GM21367 (cell line): ENCODE data around the gene MYL6.
A peak's percentile ranks its signal among the peaks of the same experiment; 100 is the strongest.
"Not testable (repeated sequence)": the region's sequence is repeated elsewhere in the genome, so short reads cannot be mapped to it uniquely, and the experiment has no call there.

Experiments used
- ATAC-seq: cut with Tn5 transposase; IDR thresholded peaks from one replicate; pipeline ENCODE4 v1.9.1; 2021; ENCODE audit not compliant: unreplicated experiment

The MYL6 gene

DNA sequence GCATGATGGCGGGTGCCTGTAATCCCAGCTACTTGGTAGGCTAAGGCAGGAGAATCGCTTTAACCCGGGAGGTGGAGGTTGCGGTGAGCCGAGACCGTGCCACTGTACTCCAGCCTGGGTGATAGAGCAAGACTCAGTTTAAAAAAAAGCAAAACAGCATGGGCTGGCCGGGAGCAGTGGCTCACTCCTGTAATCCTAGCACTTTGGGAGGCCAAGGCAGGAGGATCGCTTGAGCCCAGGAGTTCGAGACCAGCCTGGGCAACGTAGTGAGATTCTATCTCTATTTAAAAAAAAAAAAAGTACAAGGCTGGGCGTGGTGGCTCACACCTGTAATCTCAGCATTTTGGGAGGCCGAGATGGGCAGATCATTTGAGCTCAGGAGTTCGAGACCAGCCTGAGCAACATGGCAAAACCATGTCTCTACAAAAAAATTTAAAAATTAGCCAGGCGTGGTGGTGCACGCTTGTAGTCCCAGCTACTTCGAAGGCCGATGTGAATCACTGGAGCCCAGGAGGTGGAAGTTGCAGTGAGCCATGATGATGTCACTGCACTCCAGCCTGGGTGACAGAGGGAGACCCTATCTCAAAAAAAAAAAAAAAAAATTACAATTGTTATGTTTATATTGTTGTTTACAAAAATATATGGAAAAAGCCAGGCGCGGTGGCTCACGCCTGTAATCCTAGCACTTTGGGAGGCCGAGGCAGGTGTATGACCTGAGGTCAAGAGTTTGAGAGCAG is 1.5 kb upstream of the MYL6 start:
- ATAC-seq = not testable (repeated sequence)

DNA sequence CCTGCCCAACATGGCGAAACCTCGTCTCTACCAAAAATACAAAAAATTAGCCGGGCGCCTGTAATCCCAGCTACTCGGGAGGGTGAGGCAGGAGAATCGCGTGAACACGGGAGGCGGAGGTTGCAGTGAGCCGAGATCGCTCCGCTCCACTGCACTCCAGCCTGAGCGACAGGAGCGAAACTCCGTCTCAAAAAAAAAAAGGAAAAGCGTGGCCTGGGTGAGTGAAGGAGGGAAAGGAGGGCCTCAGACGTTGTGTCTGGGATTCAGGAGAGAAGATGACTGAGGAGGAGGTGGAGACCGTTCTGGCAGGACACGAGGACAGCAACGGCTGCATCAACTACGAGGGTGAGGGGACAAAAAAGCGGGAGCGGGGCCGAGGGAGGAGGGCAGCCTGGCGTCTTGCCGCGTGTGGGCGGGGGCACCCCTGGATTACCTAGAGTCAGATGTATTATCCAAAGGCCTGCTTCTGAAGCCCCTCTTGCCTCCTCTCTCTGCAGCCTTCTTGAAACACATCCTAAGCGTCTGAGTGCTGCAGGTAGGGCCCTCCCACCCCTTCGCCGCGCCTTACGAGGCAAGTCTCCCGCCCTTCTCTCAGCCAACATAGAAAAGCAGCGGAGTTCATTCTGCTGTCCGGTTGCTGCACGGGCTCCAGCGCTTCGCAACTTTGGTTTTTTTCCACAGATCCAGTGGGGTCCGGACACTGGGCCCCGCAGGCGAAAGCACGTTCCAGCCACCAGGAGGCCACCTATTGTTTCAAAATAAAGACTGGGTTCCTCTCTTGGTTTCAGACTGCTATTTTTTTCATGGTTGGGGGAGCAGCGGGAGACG is 744 bp upstream of the MYL6 start:
- peak; percentile 23 for ATAC-seq

DNA sequence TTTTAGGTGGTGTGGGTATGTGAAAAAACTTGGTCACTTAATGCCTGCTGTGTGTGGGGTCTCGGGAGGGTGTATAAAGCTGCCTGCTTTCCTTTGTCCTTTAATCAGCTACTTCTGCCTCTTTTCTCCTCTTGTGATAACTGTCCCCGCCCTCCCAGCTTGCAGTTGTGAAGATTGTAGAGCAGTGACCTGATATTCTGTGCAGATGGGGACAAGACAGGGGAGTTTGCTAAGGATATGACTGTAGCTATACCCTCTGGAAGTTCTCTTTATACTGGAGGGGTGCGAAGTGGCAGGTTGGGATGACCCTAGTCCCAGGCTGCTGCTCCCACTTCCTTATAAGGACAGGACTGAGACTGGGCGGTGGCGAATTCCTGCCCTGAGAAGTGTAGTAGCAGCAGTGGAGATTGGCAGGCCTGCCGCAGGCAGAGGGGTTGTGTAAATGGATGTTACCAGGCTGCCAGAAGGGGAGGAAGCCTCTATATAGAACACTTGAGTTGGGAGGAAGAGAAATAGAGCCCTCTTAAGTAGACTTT is 835 bp downstream of the MYL6 start:
- ATAC-seq = no peak

DNA sequence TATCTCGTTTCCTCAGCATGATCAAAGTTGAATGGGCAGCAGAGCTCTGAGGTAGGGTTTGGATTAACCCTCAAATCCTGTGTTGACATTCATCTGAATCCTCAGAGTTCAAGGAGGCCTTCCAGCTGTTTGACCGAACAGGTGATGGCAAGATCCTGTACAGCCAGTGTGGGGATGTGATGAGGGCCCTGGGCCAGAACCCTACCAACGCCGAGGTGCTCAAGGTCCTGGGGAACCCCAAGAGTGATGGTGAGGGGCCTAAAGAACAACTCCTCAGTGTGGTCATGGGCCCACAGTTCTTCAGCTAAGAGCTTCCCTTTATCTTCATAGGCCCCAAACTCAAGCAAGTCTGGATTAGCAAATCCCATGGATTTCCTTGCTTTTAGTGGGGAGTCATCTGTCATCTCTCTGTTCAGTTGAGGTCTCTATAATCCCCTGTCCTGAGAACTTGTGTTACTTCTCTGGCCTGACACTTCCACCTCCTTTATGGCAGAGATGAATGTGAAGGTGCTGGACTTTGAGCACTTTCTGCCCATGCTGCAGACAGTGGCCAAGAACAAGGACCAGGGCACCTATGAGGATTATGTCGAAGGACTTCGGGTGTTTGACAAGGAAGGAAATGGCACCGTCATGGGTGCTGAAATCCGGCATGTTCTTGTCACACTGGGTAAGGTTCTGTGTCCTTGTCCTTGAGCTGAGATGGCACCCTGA is 1.5 kb downstream of the MYL6 start:
- ATAC-seq = no peak

DNA sequence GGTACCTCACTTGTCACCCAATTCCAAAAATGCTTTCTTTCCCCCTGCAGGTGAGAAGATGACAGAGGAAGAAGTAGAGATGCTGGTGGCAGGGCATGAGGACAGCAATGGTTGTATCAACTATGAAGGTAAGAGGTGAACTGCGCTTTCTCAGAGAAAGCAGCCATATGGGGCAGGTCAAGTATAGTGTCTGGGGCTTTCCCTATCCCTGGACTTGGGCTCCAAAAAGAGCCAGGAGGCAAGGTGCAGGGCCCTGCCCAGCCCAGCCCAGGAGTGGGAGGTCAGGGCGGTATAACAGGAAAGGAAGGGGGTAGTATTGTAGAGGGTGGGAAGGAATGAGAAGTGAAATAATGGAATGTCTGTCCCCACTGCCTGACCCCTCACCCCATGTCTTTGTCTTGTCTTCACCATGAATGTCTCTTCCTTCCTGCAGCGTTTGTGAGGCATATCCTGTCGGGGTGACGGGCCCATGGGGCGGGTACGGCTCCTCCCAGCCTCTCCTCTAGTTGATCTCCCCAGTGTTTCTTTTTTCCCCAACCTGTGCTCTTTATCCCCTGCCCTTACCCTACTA is 2.1 kb downstream of the MYL6 start:
- ATAC-seq = no peak

DNA sequence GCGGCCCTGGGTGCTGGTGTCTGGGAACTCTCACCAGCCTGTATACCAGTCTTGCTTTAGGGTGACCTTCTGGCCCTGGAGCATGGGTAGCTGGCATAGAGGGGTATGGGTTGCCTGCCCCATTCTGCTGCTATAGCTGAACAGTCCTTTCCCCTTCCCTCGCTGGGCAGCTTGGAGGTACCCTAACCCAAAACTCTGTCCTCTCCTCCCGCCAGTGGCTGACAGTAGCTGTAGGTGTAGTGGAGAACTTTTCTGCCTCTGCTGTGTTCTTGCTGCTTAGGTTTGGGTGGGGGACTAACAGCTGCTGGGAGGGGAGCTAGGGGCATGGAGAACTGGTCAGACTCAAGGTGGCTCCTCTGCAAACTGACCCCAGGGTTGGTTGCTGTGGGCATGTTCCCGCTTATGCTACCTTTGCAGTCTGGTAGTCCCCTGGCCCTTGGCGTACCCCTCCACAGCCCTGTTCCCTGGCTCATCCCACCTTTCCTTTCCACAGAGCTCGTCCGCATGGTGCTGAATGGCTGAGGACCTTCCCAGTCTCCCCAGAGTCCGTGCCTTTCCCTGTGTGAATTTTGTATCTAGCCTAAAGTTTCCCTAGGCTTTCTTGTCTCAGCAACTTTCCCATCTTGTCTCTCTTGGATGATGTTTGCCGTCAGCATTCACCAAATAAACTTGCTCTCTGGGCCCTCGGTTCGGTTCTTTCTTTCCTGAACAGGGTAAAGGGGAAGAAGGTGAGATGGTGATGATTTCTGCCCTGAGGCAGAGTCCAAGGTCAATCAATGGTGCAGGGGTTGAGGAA is 2.9 kb downstream of the MYL6 start:
- ATAC-seq = no peak

DNA sequence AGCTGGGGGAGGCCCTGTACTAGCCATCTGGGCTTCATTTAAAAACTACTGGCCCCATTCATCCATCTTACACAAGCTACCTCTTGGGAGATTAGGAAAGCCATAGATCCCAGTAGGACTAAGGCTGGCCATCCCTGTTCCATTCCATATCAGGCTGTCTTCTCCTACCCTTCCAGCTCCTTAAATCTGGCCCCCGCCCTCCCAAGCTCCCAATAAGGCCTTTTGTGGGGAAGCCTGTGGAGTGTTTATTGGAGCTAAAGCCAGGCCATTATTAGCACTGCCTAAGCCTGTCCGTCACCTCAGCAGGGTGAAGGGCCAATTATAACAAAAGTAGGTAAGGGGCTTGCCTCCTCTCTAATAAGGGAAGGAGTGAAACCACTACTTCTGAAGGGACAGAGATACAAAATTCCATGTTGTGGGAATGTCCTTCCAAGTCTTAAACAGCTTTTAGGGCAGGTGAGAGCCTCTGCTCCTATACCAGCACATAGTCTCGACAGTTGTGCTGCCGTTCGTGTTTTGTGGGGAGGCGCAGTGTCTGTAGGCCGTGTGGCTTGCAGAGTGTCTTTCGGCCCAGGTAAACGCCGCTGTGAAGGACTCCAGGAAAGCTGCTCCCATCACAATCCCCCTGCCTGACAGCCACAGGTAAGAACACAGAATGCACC is 3.7 kb downstream of the MYL6 start:
- no peak for ATAC-seq

DNA sequence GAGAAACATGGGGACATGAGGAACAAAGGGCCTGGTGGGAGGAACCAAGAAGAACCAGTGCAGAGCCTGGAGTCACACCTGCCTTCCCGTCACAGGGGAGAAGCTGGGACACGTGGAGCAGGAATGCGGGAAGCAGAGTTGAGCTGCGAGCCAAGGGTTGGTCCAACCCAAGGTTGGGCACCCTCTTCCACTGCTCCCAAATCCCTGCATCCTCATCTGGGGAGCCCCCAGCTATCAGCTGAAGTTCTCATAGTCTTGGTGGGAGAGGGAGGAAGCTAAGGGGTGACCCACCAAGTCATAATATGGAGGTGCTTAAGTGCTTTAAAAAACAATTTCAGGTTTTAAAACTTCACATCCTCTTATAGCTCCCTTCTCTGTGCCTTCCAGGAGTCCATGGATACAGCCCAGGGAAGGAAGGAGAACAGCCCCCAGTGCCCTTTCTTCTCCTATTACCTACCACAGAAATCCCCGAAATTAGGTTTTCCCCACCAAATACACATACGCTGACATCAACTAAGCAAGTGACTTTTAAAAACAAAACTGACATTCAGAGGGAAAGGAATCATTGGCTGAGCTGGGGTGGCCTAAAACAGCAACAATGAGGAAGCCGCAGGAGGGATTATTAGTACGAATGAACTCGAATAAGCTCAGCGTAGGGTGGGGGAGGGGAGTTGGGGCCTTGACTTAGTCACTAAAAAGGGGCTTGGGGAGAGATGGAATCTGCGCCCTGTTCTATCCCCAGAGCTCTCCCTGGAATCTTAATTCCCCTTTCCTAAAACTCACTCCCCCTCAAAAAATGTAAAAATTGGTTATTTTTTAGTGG is 4.5 kb downstream of the MYL6 start:
- no peak for ATAC-seq

DNA sequence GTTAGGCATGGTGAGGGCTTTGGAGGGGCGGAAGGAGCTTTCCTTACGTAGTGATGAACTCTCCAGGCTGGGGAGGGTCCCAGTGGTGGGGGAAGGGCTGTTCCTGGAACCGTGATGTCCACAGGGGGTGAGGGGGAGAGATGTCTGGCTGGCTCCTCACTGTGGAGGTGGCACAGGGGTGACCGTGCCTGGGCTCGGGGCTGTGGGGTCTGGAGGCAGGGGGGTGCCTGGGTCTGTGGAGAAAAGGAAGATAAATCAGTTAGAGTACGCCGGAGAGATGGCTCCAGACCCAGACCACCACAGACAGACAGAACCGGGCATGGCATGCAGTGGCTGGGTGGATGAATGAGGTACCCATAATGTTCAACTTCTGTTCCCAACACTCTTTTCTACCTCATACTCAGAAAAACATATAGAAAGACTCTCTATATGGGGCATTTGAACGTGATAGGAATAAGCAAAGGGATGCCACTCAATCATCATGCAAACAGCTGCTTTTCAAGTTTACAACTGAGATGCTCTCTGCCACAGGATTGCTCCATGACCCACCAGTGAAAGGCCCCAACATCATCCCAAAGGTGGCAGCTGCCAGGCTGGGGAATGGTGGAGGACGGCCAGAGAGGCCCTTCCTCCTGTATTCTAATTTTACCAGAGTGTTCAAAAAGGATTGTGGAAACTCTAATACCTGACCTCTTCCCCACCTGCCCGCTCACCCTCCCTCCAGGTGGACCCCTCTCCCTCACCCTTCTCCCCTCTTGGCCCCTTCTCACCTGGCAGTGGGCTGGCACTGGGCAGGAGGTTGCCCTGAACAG is 5.6 kb downstream of the MYL6 start:
- no peak for ATAC-seq

DNA sequence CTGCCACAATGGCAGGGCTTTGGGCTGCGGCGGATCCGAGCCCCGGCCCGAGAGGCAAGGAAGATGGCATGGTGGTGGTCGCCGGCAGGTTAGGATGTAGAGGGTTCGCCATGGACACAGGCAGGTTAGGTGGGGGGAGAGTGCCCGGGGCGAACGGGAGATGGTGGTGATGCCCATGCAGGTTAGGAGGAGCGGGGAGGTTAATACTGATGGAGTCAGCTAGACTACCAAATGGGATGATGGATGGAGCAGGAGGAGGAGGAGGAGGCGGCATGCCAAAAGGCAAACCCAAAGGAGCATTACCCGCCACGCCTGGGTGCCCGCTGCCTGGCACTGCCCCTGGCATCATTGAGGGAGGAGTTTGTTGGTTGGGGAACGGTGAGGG is 6.2 kb downstream of the MYL6 start:
- no peak for ATAC-seq

DNA sequence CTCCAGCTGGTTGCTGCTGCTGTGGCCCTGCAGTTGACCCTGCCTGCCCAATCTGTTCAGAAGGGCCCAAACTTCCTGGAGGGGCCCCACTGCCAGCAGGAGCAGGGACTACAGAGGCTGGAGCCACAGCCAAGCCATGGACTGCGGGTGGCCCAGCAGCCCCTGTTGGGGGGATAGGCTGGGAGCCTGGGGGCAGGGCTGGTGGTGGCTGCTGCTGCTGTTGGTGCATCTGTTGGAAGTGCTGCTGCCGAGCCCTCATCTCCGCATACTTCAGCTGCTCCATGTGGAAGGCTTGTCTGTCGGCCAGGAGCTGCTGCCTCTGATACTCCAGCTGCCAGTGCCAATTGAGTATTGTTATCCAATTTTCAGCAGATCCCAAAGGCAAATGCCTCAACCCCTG is 7.2 kb downstream of the MYL6 start:
- no peak for ATAC-seq

DNA sequence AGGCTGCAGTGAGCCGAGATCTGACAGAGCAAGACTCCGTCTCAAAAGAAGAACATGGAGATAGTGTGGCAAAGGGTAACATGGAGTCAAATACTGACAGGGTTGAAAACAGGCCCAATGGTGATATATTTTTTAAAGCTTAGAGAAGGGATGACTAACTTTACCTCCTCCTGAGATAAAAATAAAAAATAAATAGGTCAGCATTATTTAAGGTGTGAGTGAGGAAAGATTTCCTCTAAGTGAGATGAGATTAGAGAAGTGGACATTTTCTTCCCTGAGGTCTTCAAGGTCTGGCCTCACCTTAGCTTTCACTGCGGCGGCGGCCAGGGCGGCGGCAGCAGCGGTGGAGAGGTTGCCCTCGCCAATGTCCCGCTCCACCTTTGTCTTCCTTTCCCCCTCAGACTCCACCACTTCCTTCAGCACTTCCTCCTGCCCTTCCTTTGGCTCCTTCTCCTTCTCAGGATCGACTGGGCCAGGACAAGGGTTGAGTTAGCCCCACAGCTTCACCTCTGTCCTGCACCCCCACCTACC is 11.1 kb downstream of the MYL6 start:
- ATAC-seq = no peak

DNA sequence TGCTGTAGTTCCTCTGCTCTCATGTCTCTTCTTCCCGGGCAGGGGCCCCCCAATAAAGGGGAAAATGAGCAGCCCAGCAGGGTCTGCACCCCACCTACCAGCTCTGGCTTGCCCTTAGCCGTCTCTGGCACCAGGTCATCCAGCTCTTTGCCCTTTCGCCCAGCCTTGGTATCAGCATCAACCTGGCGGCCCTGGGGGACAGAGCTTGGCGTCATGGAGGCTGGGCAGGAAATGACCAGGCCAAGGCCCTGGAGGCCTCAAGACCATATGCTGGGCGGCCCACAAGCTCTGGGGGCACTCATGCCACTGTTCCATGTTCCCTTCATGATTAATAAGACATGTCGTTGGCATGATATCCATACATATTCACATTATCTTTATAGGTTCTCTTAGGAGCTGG is 14.7 kb downstream of the MYL6 start:
- no peak for ATAC-seq

DNA sequence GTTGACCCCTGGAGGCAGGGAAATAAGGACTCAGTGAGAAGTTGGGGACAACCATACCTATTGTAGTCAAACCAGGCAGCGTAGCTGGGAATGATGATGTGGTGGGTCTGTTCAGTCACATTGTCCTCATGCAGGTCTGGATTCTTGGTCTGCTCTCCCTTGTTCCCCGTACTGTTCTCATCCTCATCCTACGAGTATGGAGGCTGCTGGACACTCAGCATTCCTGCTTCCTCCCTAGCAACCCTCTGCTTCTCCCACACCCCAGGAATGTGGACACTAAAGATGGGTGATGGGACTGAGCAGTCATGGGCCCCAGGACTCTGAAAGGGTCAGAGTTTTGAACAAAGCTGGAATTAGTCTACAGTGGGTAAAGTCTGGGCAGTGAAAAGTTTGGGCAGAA is 20.2 kb downstream of the MYL6 start:
- no peak for ATAC-seq

DNA sequence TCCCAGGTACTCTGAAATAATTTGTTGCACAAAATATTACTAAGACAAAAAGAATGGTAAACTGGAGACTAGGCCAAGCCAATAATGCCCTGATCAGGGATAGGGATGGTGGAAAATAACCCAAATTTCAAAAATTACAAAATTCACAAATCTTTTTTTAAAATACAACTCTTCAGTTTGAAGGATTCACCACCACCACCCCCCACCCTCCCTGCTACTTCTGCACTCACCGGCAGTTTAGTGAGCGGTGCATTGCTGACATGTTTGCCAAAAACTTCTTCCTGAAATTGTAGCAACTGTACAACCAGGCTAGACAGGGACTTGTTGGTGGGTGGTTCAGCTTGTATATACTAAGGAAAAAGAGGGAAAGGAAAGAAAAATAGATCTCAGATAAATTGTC is 28.8 kb downstream of the MYL6 start:
- no peak for ATAC-seq

DNA sequence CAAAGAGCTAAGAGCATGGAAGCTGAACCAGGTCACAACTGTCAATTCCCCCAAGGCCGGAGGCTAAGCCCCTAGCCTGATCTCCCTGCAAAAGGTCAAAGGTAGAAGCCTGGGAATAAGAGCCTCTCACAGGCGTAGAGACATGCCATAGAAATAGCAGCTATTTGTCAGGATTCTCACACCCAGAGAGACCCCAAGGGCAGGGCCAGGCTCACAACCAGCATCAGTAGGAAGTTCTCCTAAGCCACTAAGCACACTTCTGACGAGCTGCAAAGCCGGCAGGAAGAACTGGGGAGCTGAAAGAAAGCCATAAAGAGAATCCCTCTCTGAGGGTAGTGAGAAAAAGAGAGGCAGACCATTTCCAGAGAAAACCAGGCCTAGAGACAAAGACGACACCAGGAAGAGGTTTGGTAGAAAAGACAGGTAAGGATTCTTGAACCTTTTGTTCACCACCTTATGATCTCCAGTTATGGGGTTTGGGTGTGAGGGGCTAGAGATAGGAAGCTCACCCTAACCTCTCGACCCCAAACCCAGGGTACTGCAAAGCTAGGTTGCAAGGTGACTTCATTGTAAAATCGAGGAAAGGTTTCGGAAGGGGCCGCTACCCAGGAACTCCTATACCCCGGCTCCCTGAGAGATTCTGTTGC is 30.1 kb downstream of the MYL6 start:
- ATAC-seq = no peak

DNA sequence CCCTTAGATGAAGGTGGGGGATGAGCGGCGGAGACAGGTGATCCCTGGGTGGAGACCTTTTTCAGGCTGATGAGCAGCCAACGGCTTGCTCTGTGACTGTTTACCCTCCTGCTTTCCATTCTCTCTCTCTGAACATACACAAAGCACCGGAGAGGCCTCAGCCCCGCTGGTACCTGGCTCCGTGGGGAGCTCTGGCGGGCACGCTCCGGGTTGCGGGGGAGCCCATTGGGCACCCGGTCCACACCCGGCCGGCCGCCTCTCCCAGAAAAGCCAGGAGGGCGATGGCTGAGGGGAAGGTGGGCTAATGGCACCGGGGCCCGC is 30.6 kb downstream of the MYL6 start:
- ATAC-seq = no peak
